Stimulated activated CD4-positive, alpha-beta T cell treated with anti-CD3 and anti-CD28 coated beads, TNF-alpha, amount 100 ng/mL, for 24 hours (primary cell): ENCODE measurements around the gene P2RX4.
"Not testable (repeated sequence)": the region's sequence is repeated elsewhere in the genome, so short reads cannot be mapped to it uniquely, and the experiment has no call there.

ENCODE experiments used
- DNase-seq, 3 experiments: peaks; one replicate each; pipeline ENCODE4 v3.0.0-alpha.2; 2020; ENCODE audit warnings: low read depth in 3 of 3

Gene P2RX4

DNA sequence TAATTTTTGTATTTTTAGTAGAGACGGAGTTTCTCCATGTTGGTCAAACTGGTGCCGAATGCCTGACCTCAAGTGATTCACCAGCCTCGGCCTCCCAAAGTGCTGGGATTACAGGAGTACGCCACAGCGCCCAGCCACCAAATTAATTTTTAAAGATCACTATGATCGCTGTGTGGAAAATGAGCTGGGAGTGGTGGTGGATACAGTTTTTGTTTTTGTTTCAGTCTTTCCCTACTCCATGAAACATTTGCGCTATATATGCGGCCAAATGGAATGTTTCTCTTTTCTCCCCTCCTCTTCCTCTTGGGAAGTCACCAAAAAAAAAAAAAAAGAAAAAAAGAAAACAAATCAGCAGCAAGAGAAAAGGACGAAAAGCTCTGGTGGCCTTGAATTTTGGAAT lies 20.8 kb upstream of the P2RX4 start:
- no peak for DNase-seq

DNA sequence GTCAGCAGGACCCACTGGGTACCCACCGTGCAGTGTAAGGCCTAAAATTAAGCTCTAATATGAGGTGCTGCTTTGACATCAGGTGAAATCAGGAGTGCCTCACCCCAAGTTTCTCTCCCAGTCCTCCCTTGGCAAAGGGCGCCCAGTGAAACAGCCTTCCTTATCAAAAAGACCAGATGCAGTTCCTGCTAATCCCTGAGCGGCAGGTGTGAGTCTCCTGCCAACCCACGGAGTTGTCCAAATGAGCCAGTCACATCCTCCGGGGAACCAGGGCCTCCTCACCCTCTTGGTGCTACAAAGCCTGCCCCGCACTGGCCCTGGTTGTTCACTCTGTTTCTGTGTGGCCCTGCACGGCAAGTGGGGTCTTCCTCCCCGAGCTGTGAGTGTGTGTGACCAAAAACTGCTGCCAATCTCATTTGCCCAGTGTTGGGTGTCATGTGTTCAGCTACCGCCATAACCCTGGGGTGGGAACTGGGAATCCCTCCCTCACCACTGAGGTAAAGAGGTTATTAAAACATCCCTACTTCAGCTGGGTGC lies 20.2 kb upstream of the P2RX4 start:
- DNase-seq, result no peak

DNA sequence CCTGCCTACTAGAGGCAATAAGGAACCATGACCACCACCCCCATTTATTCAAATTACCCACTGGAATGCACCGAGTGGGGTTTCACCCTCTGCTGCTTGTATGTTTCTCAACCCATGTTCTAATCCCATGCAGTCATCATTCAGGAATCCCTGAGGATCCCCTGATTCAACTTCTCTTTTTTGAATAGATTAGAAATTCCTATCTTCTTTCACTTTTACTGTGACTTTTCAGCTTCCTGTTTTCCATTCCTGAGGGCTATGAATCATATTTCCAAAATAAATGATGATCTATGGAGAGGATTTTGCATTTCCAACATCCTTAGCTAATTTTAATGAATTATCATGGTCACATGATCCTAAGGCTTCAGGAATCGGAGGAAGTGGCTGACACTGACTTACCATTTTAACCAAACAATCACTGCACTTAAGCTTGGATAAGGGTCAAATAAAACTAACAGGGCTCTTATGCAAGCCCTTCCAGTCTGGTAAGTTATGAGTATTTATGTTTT lies 19.4 kb upstream of the P2RX4 start:
- no peak for DNase-seq

- no peak for DNase-seq
Observed at GRCh38 chr12:121191151-121191550, 18.8 kb upstream of the P2RX4 start.

DNA sequence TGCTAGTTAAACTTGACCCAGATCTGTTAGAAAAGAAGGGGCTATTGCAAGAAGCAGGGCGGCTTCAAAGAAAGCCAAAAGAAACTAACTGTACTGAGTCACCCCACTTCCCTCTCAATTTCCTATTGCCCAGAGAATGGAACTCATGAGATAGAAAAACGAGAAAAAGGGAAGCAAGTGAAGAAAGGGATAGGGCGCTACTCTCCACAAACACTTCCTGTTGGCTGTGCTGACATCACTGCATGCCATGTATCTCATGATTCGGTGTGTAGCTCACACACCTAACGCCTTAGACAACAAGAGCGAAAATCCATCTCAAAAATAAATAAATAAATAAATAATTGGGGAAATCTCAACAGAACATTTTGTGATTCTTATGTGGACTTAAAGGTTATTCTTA lies 13.0 kb upstream of the P2RX4 start:
- no peak for DNase-seq

GRCh38 chr12:121198949-121199348 lies 11.0 kb upstream of the P2RX4 start:
- no peak for DNase-seq

DNA sequence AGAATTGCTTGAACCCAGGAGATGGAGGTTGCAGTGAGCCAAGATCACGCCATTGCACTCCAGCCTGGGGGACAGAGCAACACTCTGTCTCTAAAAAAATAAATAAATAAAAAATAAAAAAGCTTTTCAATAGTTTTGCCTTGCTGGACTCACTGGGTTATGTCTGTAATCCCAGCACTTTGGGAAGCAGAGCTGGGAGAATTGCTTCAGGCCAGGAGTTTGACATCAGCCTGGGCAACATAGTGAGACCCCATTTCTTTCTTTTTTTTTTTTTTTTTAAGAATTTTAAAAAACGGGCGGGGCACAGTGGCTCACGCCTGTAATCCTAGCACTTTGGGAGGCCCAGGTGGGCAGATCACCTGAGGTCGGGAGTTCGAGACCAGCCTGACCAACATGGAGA lies 8.8 kb upstream of the P2RX4 start:
- not testable (repeated sequence) for DNase-seq

- no peak for DNase-seq
Observed at GRCh38 chr12:121202407-121203355, 7.2 kb upstream of the P2RX4 start.

- no peak for DNase-seq
Observed at GRCh38 chr12:121203482-121203881, 6.4 kb upstream of the P2RX4 start.

- DNase-seq, result no peak
Observed at GRCh38 chr12:121205491-121205890, 4.4 kb upstream of the P2RX4 start.

- not testable (repeated sequence) for DNase-seq
Observed at GRCh38 chr12:121208571-121208970, 1.4 kb upstream of the P2RX4 start.

DNA sequence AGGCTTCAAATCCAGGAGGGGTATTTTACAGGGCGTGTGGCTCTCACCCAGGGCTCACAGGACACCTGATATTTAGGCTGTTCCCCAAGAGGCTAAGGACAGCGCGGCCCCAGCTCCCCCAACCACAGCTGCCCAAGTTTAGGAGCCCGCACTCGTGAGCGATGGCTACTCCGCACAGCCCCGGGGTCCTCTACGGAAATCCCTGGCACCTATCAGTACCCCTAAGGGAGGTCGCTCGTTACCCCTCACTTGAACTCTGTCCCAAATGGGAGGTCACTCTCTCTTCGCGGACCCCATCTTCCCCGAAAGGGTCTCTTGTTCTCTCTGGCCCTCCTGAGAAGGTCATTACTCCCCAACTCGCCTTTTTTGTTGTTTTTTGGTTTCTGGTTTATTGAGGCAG lies 708 bp upstream of the P2RX4 start:
- no peak for DNase-seq

- no peak for DNase-seq
Observed at GRCh38 chr12:121212875-121213274, 2.9 kb downstream of the P2RX4 start.

- DNase-seq, result peak in 1 of 3 experiments; percentile 34
Observed at GRCh38 chr12:121214166-121214777, 4.3 kb downstream of the P2RX4 start.

DNA sequence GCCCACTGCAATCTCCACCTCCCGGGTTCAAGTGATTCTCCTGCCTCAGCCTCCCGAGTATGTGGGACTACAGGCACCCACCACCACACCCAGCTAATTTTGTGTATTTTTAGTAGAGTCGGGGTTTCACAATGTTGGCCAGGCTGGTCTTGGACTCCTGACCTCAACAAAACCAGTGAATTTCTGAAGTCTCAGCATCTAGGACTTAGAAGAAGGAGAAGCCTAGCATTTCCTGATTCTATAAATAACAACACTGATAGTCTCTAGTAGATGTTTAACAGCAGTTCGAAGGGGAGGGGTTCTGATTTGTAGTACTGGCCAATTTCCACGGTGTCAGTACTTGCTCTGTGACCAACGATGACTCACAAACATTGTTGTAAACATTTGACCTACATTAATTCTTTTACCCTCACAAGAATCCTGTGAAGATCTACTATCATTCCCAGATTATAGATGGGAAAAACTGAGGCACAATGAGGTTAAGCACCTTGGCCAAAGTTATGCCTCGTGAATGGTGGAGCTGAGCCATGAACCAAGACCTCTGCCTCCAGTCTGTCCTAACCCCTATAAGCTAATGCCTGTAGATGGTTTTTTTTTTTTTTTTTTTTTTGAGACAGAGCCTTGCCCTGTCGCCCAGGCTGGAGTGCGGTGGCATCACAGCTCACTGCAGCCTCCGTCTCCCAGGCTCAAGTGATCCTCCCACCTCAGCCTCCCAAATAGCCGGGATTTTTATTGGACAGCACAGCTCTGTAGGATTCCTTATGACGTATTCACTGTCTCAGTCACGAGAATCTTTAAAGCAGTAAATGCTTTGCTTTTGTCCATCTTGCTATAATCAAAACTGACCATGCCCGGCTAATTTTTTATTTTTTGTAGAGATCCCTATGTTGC lies 5.2 kb downstream of the P2RX4 start:
- no peak for DNase-seq

GRCh38 chr12:121216102-121216501 lies 6.2 kb downstream of the P2RX4 start:
- no peak for DNase-seq

GRCh38 chr12:121217063-121217462 lies 7.1 kb downstream of the P2RX4 start:
- no peak for DNase-seq

DNA sequence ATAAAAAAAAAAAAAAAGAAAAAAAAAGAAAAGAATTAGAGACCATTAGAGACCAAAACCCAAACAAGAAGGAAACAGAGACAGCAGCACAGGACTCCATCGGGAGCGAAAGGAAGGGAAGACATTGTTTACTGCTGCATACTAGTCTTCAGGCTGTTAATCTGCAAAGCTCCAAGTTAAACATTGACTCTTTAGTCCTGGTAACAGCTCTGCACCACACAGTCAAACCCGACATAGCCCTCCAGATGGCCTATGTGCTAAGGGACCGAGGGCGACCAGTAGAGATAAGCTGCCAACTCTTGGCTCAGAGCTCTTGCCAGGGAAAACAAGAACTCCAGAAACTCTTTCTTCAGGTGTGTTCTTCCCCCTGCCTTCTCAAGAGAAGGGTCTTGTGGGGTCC lies 7.8 kb downstream of the P2RX4 start:
- DNase-seq, result no peak

GRCh38 chr12:121218588-121219352 lies 8.8 kb downstream of the P2RX4 start:
- DNase-seq, result no peak

DNA sequence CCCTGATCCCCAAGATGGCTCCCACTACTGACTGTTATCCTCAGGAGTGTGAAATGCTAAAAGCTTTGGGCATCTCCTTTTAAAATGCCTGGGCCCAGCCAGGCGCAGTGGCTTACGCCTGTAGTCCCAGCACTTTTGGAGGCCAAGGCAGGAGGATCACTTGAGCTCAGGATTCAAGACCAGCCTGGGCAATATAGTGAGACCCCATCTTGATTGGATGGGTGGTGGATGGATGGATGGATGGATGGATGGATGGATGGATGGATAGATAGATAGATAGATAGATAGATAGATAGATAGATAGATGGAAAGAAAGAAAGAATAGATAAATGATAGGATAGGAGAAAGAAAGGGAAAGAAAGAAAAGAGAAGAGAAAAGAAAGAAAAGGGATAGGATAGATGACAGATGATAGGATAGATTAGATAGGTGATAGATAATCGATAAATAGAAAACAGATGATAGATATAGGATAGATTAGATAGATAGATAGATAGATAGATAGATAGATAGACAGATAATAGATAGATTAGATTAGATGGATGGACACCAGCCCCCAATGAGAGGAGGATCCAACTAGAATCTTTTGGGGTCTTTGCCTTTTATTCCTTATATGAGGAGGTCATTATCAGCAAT lies 9.5 kb downstream of the P2RX4 start:
- DNase-seq, result no peak
